ENCODE results near the gene TIMP3. TPM values are rescaled to one million over a fixed set of nuclear protein-coding genes. Genes with fewer than 3 reads are reported as not detected.

The TIMP3 gene
- total and polyA plus RNA-seq, 2 donors (not counting 3 experiments of a cell fraction or from before 2014, with no cell fraction given) = 0.22 to 2.0 TPM

GRCh38 chr22:32876516-32876915, 75.0 kb downstream of the TIMP3 start:
- Histone ChIP-seq H3K27me3 (ENCODE audit: control insufficient read depth in 2 of 2, insufficient read depth in 2 of 2, low read length in 2 of 2) (no peaks in the 10 kb centered on the region), H3K27ac (ENCODE audit: insufficient read depth, low read depth, low read length) (no peak overlapping the region), H3K79me2 (ENCODE audit: control insufficient read depth, insufficient read depth, low read length) (no peaks in the 10 kb centered on the region), H3K4me3 (replicated peaks in 1 of 3; ENCODE audit: insufficient read depth in 1 of 3, low read depth in 1 of 3, low read length in 3 of 3) (no peak overlapping the region), H4K20me1 (replicated peaks; ENCODE audit: control insufficient read depth, extremely low read depth, insufficient read depth, low read length) (no peaks in the 10 kb centered on the region), H3K9me3 (replicated peaks; ENCODE audit: control insufficient read depth, insufficient read depth, low read length) (peaks cover 1% of the 10 kb centered on the region), H3K9ac (replicated peaks; ENCODE audit: extremely low read depth, insufficient read depth, low read length) (no peak overlapping the region), H3K36me3 (ENCODE audit: control insufficient read depth in 2 of 2, extremely low read depth in 1 of 2, insufficient read depth in 2 of 2, low read length in 2 of 2) (no peaks in the 10 kb centered on the region), H3K4me1 (ENCODE audit: control insufficient read depth, extremely low read depth, insufficient read depth, low read length) (no peaks in the 10 kb centered on the region), H2AFZ (ENCODE audit: low read depth, low read length) (no peak overlapping the region), H3K9me1 (replicated peaks; ENCODE audit: control insufficient read depth, extremely low read depth, insufficient read depth, low read length) (no peaks in the 10 kb centered on the region), H3K4me2 (ENCODE audit: insufficient read depth, low read length) (no peak overlapping the region)
- POLR2A ChIA-PET = no interaction called here
- BruUV-seq (replicated peaks) = no TSS peak
- FAIRE-seq = no peak
- dilution Hi-C loops (cut with MboI; ENCODE audit: extremely low pct_ligation_motif_present, low sequenced_read_pairs) (no loop called here), intact Hi-C loops (cut with micrococcal nuclease) (no loop called here)
- CTCF ChIA-PET = no interaction called here
- TF ChIP-seq POLR2A (IDR thresholded peaks at IDR 0.05; ENCODE audit: low read depth, low read length) (no peak), MYC (IDR thresholded peaks at IDR 0.05; ENCODE audit: low read depth, low read length) (no peak), GATA2 (IDR thresholded peaks at IDR 0.05; ENCODE audit: insufficient read depth, insufficient read length, low read depth, low read length) (no peak), JUN (IDR thresholded peaks at IDR 0.05; ENCODE audit: borderline replicate concordance, insufficient read depth, insufficient read length, low read depth) (no peak), EZH2 (IDR thresholded peaks at IDR 0.05; ENCODE audit: borderline replicate concordance, low read depth, low read length, severe bottlenecking) (no peak), POLR2AphosphoS5 (IDR thresholded peaks at IDR 0.05; ENCODE audit: insufficient read depth, low read depth, low read length) (no peak), MAX (IDR thresholded peaks at IDR 0.05; ENCODE audit: insufficient read depth, insufficient read length) (no peak), FOS (IDR thresholded peaks at IDR 0.05; ENCODE audit: borderline replicate concordance, insufficient read depth, low read length) (no peak)
- TF ChIP-seq, protein P1, sequence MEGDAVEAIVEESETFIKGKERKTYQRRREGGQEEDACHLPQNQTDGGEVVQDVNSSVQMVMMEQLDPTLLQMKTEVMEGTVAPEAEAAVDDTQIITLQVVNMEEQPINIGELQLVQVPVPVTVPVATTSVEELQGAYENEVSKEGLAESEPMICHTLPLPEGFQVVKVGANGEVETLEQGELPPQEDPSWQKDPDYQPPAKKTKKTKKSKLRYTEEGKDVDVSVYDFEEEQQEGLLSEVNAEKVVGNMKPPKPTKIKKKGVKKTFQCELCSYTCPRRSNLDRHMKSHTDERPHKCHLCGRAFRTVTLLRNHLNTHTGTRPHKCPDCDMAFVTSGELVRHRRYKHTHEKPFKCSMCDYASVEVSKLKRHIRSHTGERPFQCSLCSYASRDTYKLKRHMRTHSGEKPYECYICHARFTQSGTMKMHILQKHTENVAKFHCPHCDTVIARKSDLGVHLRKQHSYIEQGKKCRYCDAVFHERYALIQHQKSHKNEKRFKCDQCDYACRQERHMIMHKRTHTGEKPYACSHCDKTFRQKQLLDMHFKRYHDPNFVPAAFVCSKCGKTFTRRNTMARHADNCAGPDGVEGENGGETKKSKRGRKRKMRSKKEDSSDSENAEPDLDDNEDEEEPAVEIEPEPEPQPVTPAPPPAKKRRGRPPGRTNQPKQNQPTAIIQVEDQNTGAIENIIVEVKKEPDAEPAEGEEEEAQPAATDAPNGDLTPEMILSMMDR (IDR thresholded peaks at IDR 0.05; ENCODE audit: extremely low read depth in 1 of 2, insufficient read depth in 1 of 2, low read depth in 1 of 2, low read length in 2 of 2) = no peak
- DNase-seq (ENCODE audit: low read depth, low spot score) = no peak
